Heart left ventricle (tissue), 13 donors: Measurements from ENCODE around the gene MSRB3.

Experiments
- CTCF ChIP-seq, 12 donors: fragments of 200-600 bp; sonication (generic) in 4 of 12; IDR thresholded peaks; one replicate each; pipeline versions ENCODE4 v1.5.0 to v1.8.0; 2018 to 2022; ENCODE audit warnings: antibody characterized with exemption in 12 of 12, mild to moderate bottlenecking in 5 of 12
- POLR2A ChIP-seq, 2 donors: fragments of 450-650 bp; IDR thresholded peaks; one replicate each; pipeline ENCODE4 v1.6.1; 2017; ENCODE audit warnings: antibody characterized with exemption in 2 of 2, mild to moderate bottlenecking in 2 of 2, moderate library complexity in 2 of 2
- donor health status: ischemic (EF 13 %, LVEDD 7.1; RV severe dilation, severe dysfunction).
- donor health status: DM: no; HTN: yes; CAD: no.
- donor health status: DM: no; HTN: no; CAD: no.
- donor health status: ischemic (EF 25% LVEDD 6.9; RV normal size, moderate dysfunction).
- donor health status: ischemic (EF 25% LVEDD 5.7; RV mildly dilated, moderate dysfunction).
- donor health status: ischemic (EF 35%, LVEDD 5.7; RV mildly dilated, moderate dysfunction).
- donor health status: nonischemic (EF 11% LVEDD 7.7; RV severe dilation, severe dysfunction).
- donor health status: DM: yes; HTN: yes; CAD: no.
- donor health status: PGD.
- donor health status: ischemic (EF 29% LVEDD 5.4; RV normal size, mild dysfunction).
- donor health status: nonischemic (EF 23%, LVEDD 6.1; RV moderate dilation, normal function).

GRCh38 chr12:65296508-65297265, 18.2 kb downstream of the MSRB3 start:
- TF ChIP-seq POLR2A (IDR thresholded peaks at IDR 0.05) (no peak), CTCF (IDR thresholded peaks at IDR 0.05) (no peak)
